ENCODE data around the gene MAPKAP1.
"Not testable (repeated sequence)": the region's sequence is repeated elsewhere in the genome, so short reads cannot be mapped to it uniquely, and the experiment has no call there.

Gene MAPKAP1

DNA sequence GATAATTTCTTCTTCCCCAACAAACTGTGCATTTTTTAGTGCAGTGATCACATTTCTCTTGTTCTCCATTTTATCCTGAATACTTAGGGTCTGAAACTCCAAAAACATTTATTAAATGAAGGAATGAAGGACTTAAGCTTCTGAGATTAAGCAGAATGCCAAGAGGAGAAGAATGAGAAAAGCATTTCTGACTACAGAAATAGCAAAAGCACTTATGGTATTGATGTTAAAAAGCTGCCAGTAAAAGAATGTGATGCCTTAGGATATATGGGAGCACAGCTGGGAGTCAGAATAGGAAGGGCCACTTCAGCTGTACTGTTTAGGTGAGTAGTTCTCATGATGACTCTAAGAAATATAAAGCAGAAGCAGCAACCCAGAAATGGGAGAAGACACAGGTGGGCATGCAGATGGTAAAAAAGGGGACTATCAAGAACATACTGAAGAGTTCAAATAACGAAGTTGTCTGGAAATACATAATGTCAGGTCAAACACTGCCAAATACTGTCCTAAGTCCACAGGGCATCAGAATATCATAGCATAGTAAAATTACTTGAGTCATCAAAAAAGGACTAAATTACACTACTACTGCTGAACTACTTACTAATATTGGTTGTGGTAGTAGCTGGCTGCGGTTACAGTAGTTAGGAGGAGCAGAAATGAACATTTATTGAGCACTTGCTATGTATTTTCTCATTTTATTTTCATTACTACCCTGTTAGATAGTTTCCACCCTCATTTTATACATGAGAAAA is 132.7 kb downstream of the MAPKAP1 start:
- TF ChIP-seq SUZ12 (IDR thresholded peaks at IDR 0.05): no peak
- TF ChIP-seq LEF1 (IDR thresholded peaks at IDR 0.05; ENCODE audit: borderline replicate concordance): no peak
- TF ChIP-seq SP1 (IDR thresholded peaks at IDR 0.05): no peak
- no peak for TF ChIP-seq BHLHE40 (IDR thresholded peaks at IDR 0.05; ENCODE audit: borderline replicate concordance)
- TF ChIP-seq NFRKB (IDR thresholded peaks at IDR 0.05): no peak
- no peak for TF ChIP-seq FOXM1 (IDR thresholded peaks at IDR 0.05; ENCODE audit: borderline replicate concordance)
- TF ChIP-seq, protein P1, sequence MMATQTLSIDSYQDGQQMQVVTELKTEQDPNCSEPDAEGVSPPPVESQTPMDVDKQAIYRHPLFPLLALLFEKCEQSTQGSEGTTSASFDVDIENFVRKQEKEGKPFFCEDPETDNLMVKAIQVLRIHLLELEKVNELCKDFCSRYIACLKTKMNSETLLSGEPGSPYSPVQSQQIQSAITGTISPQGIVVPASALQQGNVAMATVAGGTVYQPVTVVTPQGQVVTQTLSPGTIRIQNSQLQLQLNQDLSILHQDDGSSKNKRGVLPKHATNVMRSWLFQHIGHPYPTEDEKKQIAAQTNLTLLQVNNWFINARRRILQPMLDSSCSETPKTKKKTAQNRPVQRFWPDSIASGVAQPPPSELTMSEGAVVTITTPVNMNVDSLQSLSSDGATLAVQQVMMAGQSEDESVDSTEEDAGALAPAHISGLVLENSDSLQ (IDR thresholded peaks at IDR 0.05): no peak
- no peak for TF ChIP-seq TARDBP (IDR thresholded peaks at IDR 0.05)
- TF ChIP-seq HDGF (IDR thresholded peaks at IDR 0.05; ENCODE audit: borderline replicate concordance): no peak
- no peak for DNase-seq (ENCODE audit: extremely low spot score)
- ChIA-PET CTCF (no interaction called here), POLR2A (no interaction called here)

GRCh38 chr9:125572461-125572860 is 134.5 kb downstream of the MAPKAP1 start:
- POLR2A ChIA-PET; CTCF ChIA-PET; DNase-seq (ENCODE audit: extremely low spot score): not testable (repeated sequence)

DNA sequence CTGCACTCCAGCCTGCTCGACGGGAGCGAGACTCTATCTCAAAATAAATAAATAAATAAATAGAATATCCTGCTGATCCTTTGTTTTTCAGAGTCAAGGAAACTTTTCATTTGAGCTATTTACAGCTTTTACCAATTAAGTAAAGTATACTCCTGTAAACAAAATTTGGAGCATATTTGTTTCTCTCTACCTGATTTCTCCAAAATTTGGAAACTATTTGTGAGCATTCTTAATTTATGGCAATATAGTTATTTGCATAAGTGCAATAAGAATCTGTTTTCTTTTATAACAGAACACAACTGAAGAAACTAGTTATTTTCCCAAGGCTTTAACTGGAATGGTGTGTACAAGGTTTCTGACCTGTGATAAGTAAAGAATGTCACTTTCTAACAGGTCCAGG is 135.2 kb downstream of the MAPKAP1 start:
- CTCF ChIA-PET: interaction anchor here (0.8 to 1.3 kb wide), 2 partner anchors 13 to 100 kb away, joined by 3 read pairs; no protein-coding TSS in a partner anchor
- DNase-seq (ENCODE audit: extremely low spot score); POLR2A ChIA-PET: not testable (repeated sequence)

DNA sequence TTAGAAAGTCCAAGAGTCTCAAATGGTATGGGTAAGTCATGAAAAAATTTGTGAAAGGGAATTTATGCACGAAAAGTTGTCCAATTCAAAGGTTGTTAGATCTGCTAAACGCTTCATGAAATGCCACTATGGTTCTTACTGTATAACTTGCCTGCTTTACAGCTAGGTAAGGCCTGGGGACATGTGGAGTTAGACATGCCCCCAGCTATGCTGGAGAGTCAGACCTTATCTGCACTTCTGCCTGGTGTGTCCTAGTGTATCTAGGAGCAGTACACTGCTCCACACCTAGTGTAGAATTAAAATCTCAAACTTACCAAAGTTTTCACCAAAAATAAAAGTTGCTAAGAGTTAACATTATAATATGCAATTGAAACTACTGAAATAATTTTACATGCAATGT is 136.8 kb downstream of the MAPKAP1 start:
- no peak for TF ChIP-seq L3MBTL2 (conservative IDR thresholded peaks at IDR 0.05)
- no peak for TF ChIP-seq TARDBP (IDR thresholded peaks at IDR 0.05)
- TF ChIP-seq CTBP1 (IDR thresholded peaks at IDR 0.05; ENCODE audit: borderline replicate concordance): no peak
- TF ChIP-seq, protein P1 (IDR thresholded peaks at IDR 0.05): no peak
- DNase-seq (ENCODE audit: extremely low spot score): no peak
- ChIA-PET CTCF (no interaction called here), POLR2A (no interaction called here)

DNA sequence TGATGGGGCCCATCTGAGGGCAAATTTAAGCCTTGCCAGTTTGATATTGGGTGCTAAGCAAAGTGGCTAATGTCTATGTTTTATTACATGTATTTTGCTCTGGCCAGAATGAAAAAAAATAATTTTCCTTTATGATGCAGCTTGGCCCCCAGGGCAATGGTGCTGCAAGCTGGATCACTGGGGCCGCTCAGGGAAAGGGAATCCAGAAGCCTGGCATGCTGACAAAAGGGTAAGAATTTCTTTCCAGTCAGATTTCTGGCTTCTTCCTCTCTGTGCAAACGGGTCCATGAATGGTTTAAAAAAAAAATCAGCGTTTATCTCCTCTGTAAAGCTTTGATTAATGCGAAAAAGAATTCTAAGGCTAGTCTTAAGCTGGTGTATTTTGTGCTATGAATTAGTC is 138.4 kb downstream of the MAPKAP1 start:
- CTCF ChIA-PET: interaction anchor here (1.2 kb wide), 1 partner anchor 26 kb away, joined by 4 read pairs; no protein-coding TSS in a partner anchor
- TF ChIP-seq NFRKB (IDR thresholded peaks at IDR 0.05): no peak
- TF ChIP-seq SUZ12 (IDR thresholded peaks at IDR 0.05): no peak
- TF ChIP-seq ZNF384 (IDR thresholded peaks at IDR 0.05): no peak
- TF ChIP-seq FOXK2 (IDR thresholded peaks at IDR 0.05): no peak
- no peak for TF ChIP-seq L3MBTL2 (conservative IDR thresholded peaks at IDR 0.05)
- no peak for TF ChIP-seq HDGF (IDR thresholded peaks at IDR 0.05; ENCODE audit: borderline replicate concordance)
- no peak for TF ChIP-seq FOXM1 (IDR thresholded peaks at IDR 0.05; ENCODE audit: borderline replicate concordance)
- no peak for TF ChIP-seq CTBP1 (IDR thresholded peaks at IDR 0.05; ENCODE audit: borderline replicate concordance)
- TF ChIP-seq, protein P1 (IDR thresholded peaks at IDR 0.05): no peak
- no peak for TF ChIP-seq BHLHE40 (IDR thresholded peaks at IDR 0.05; ENCODE audit: borderline replicate concordance)
- TF ChIP-seq FOXA1 (IDR thresholded peaks at IDR 0.05): no peak
- TF ChIP-seq SP1 (IDR thresholded peaks at IDR 0.05): no peak
- no peak for TF ChIP-seq ARNT (IDR thresholded peaks at IDR 0.05)
- no peak for TF ChIP-seq ELF4 (IDR thresholded peaks at IDR 0.05)
- TF ChIP-seq LEF1 (IDR thresholded peaks at IDR 0.05; ENCODE audit: borderline replicate concordance): no peak
- no peak for TF ChIP-seq TARDBP (IDR thresholded peaks at IDR 0.05)
- DNase-seq (ENCODE audit: extremely low spot score): no peak
- POLR2A ChIA-PET: no interaction called here

DNA sequence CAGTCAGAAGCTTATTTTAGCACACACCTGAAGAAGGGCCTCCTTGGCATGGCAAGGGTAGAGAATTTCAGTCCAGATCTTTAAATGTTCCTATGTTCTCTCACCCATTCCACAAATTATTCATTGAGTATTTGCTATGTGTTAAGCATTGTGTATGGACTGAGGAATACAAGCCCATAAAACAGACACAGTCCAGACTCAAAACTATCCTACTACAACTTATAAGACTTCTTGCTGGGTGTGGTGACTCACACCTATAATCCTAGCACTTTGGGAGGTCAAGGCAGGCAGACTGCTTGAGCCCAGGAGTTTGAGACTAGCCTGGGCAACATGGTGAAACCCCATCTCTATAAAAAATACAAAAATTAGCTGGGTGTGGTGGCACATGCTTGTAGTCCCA is 141.0 kb downstream of the MAPKAP1 start:
- CTCF ChIA-PET: interaction anchor here (0.6 kb wide), 1 partner anchor 1634 kb away, joined by 3 read pairs; no protein-coding TSS in a partner anchor
- DNase-seq (ENCODE audit: extremely low spot score): not testable (repeated sequence)
- POLR2A ChIA-PET: interaction anchor here (0.6 kb wide), 1 partner anchor 521 kb away, joined by 3 read pairs; no protein-coding TSS in a partner anchor

DNA sequence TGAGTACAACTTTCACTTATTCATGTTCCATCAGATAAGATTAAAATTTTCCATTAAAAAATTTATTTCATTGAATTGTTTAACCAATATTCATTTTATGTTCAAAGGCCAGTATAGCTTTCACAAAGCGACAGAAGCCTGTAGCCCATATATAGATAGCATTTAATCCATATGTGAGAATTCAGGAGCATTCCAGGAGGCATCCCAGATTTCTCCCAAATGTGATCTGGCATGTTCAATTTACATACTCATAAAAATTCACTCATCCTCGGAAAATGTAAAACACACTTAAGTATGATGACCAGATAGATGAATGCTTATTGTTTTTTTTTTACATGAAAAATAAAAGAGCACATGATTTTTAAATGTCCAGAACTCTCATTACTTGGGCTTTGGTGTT is 141.9 kb downstream of the MAPKAP1 start:
- ChIA-PET CTCF (no interaction called here), POLR2A (no interaction called here)
- TF ChIP-seq FOXM1 (IDR thresholded peaks at IDR 0.05; ENCODE audit: borderline replicate concordance) (no peak), LEF1 (IDR thresholded peaks at IDR 0.05; ENCODE audit: borderline replicate concordance) (no peak), FOXK2 (IDR thresholded peaks at IDR 0.05) (no peak), ARNT (IDR thresholded peaks at IDR 0.05) (no peak), ELF4 (IDR thresholded peaks at IDR 0.05) (no peak), HDGF (IDR thresholded peaks at IDR 0.05; ENCODE audit: borderline replicate concordance) (no peak), L3MBTL2 (conservative IDR thresholded peaks at IDR 0.05) (no peak), BHLHE40 (IDR thresholded peaks at IDR 0.05; ENCODE audit: borderline replicate concordance) (no peak), SUZ12 (IDR thresholded peaks at IDR 0.05) (no peak), ZNF384 (IDR thresholded peaks at IDR 0.05) (no peak)
- DNase-seq (ENCODE audit: extremely low spot score): no peak

All from HEK293T (cell line).